SU-DHL-6 (cell line): Measurements from ENCODE around the gene CYSRT1.
A peak's percentile ranks its signal among the peaks of the same experiment; 100 is the strongest.

Experiments
- H2AFZ ChIP-seq: fragments of 200-600 bp; sonication (generic); 2 replicates; pipeline ENCODE4 v1.6.1; 2014; ENCODE audit warnings: low read depth, mild to moderate bottlenecking, moderate library complexity, mixed read lengths, antibody characterized with exemption, low read length; ENCODE audit not compliant: severe bottlenecking
- H3F3A ChIP-seq: fragments of 200-600 bp; shearing (Covaris generic); 2 replicates; pipeline ENCODE4 v1.6.0; 2016; ENCODE audit warnings: antibody characterized with exemption, mild to moderate bottlenecking; ENCODE audit not compliant: insufficient read depth
- H3K27ac ChIP-seq: fragments of 200-600 bp; sonication (generic); 2 replicates; pipeline ENCODE4 v1.5.1; 2016; ENCODE audit warnings: low read depth, mild to moderate bottlenecking, low read length, moderate library complexity, mixed read lengths
- H3K27me3 ChIP-seq: fragments of 200-600 bp; sonication (generic), shearing (Covaris generic); 2 replicates; pipeline ENCODE4 v1.6.0; 2014; ENCODE audit warnings: mild to moderate bottlenecking, low read length
- H3K36me3 ChIP-seq: fragments of 200-600 bp; sonication (generic); 2 replicates; pipeline ENCODE4 v1.6.1; 2014; ENCODE audit warnings: mild to moderate bottlenecking, low read length, mixed read lengths
- H3K4me2 ChIP-seq: fragments of 300-600, 200-600 bp; shearing (Covaris generic), sonication (generic); 2 replicates; pipeline ENCODE4 v1.6.0; 2014; ENCODE audit warnings: low read length, low read depth, mild to moderate bottlenecking; ENCODE audit not compliant: poor library complexity, severe bottlenecking
- H3K4me3 ChIP-seq: fragments of 200-600 bp; sonication (generic); 2 replicates; pipeline ENCODE4 v1.5.1; 2014; ENCODE audit warnings: antibody characterized with exemption, low read length, mild to moderate bottlenecking, mixed read lengths; ENCODE audit not compliant: insufficient read depth, poor library complexity, severe bottlenecking
- H3K79me2 ChIP-seq: fragments of 200-600 bp; sonication (generic); 2 replicates; pipeline ENCODE4 v1.6.1; 2014; ENCODE audit warnings: mild to moderate bottlenecking, low read length, moderate library complexity; ENCODE audit not compliant: insufficient read depth
- H3K9ac ChIP-seq: fragments of 200-600 bp; sonication (generic); 2 replicates; pipeline ENCODE4 v1.7.0; 2014; ENCODE audit warnings: mild to moderate bottlenecking, low read length
- H3K9me2 ChIP-seq: fragments of 200-600 bp; sonication (generic); replicated peaks from 2 replicates; pipeline ENCODE4 v1.6.1; 2014; ENCODE audit warnings: low read length; ENCODE audit not compliant: insufficient read depth
- H3K9me3 ChIP-seq: fragments of 200-600 bp; sonication (generic); 2 replicates; pipeline ENCODE4 v1.6.1; 2014; ENCODE audit warnings: low read length, mixed read lengths; ENCODE audit not compliant: insufficient read depth
- H4K20me1 ChIP-seq: fragments of 200-600 bp; sonication (generic); 2 replicates; pipeline ENCODE4 v1.6.1; 2014; ENCODE audit warnings: low read depth, mild to moderate bottlenecking, antibody characterized with exemption, low read length, moderate library complexity, mixed read lengths
- CTCF ChIP-seq: fragments of 200-600 bp; sonication (generic); IDR thresholded peaks from one replicate; pipeline ENCODE4 v1.5.1; 2017; ENCODE audit warnings: antibody characterized with exemption, mild to moderate bottlenecking, low read length, moderate library complexity; ENCODE audit not compliant: insufficient read depth, poor library complexity, severe bottlenecking
- EZH2phosphoT487 ChIP-seq: fragments of 200-600 bp; sonication (generic), shearing (Covaris generic); conservative IDR thresholded peaks from 2 replicates; pipeline ENCODE4 v1.6.1; 2018; ENCODE audit warnings: mild to moderate bottlenecking, antibody characterized with exemption, low read length, moderate library complexity, mixed read lengths

Gene CYSRT1

GRCh38 chr9:137205126-137206069 is 19.6 kb upstream of the CYSRT1 start, which contains the start of the genes NDOR1 and TMEM203:
TSS of gene NDOR1 (plus strand) at chr9:137205700. CDS start at chr9:137205778, 78 bp downstream.
TSS of gene TMEM203 (minus strand) at chr9:137205648. CDS start at chr9:137205414, 234 bp downstream.
- no peaks in the 10 kb centered on the region for H4K20me1 ChIP-seq
- peaks cover 12% of the 10 kb centered on the region for H3F3A ChIP-seq
- H3K79me2 ChIP-seq, result peaks cover 31% of the 10 kb centered on the region
- no peaks in the 10 kb centered on the region for H3K36me3 ChIP-seq
- peak within 1 kb of the TSS; percentile 99 for H3K9ac ChIP-seq
- peak within 1 kb of the TSS; percentile 48; the same call in 1 of the 2 replicates for H3K27ac ChIP-seq
- H3K27me3 ChIP-seq, result no peaks in the 10 kb centered on the region
- no peaks in the 10 kb centered on the region for H3K9me2 ChIP-seq
- H2AFZ ChIP-seq, result peak within 1 kb of the TSS; percentile 24
- H3K4me3 ChIP-seq, result peak within 1 kb of the TSS; percentile 69
- no peak for TF ChIP-seq CTCF
- TF ChIP-seq EZH2phosphoT487, result no peak
- H3K9me3 ChIP-seq, result no peaks in the 10 kb centered on the region
- H3K4me2 ChIP-seq, result peak within 1 kb of the TSS; percentile 78

GRCh38 chr9:137206602-137207001 is 18.4 kb upstream of the CYSRT1 start:
- no peaks in the 10 kb centered on the region for H4K20me1 ChIP-seq
- H3K9me2 ChIP-seq, result no peaks in the 10 kb centered on the region
- no peak overlapping the region for H3K27ac ChIP-seq
- peaks cover 31% of the 10 kb centered on the region for H3K79me2 ChIP-seq
- no peaks in the 10 kb centered on the region for H3K27me3 ChIP-seq
- no peaks in the 10 kb centered on the region for H3K9me3 ChIP-seq
- H3K36me3 ChIP-seq, result no peaks in the 10 kb centered on the region
- peaks cover 9% of the 10 kb centered on the region for H3F3A ChIP-seq
- H3K4me3 ChIP-seq, result peak overlapping the region; percentile 69
- H3K9ac ChIP-seq, result peak overlapping the region; percentile 99
- TF ChIP-seq EZH2phosphoT487, result no peak
- TF ChIP-seq CTCF, result no peak
- peak overlapping the region; percentile 78 for H3K4me2 ChIP-seq
- H2AFZ ChIP-seq, result no peak overlapping the region

GRCh38 chr9:137211532-137211931 is 13.4 kb upstream of the CYSRT1 start:
- no peaks in the 10 kb centered on the region for H3K27me3 ChIP-seq
- peaks cover 6% of the 10 kb centered on the region for H3K79me2 ChIP-seq
- no peak overlapping the region for H3K27ac ChIP-seq
- no peak overlapping the region for H2AFZ ChIP-seq
- H4K20me1 ChIP-seq, result no peaks in the 10 kb centered on the region
- H3K4me3 ChIP-seq, result no peak overlapping the region
- H3K9me3 ChIP-seq, result no peaks in the 10 kb centered on the region
- no peak overlapping the region for H3K9ac ChIP-seq
- H3K4me2 ChIP-seq, result no peak overlapping the region
- TF ChIP-seq EZH2phosphoT487 (no peak), CTCF (no peak)
- H3K36me3 ChIP-seq, result no peaks in the 10 kb centered on the region
- no peaks in the 10 kb centered on the region for H3K9me2 ChIP-seq
- no peaks in the 10 kb centered on the region for H3F3A ChIP-seq
